ENCODE results near the gene ELOVL4. TPM values are rescaled to one million over a fixed set of nuclear protein-coding genes. Genes with fewer than 3 reads are reported as not detected.

The ELOVL4 gene
- total RNA-seq, 1 experiment from 2014 or later, result 1.3 TPM

DNA sequence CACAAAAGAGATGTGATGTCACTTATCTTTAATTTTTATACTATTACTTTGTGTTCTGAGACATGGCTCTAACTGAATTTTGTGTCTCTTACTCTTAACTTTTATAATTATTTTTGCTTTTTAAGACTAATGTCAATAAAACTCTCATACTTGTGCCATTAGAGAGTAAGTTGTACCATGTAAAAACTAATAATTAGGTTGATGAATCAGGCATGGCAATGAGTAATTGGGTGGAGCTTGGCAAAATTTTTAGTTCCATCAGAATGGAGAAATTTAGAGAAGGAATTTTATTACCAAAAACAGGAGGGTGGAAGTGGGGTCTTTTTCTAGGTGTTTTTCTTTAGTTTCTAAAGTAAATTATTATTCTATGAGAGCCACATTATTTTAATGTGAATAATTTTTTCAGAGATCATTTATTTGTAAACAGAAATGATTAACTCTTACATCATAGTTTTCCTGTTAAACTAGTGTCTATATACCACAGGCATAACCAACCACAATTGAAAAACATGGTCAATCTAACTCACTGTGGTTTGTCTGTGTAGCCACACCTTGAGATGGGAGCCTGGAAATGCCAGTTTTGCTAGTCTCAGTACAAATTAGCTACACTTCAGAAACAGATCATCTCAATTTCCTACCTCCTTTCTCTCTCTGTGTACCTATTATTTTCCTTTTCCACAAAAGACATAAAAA lies 51.8 kb downstream of the ELOVL4 start:
- no peak overlapping the region for H3K27ac ChIP-seq
- no peak for DNase-seq (ENCODE audit: low read depth in 1 of 2, low spot score in 2 of 2)

DNA sequence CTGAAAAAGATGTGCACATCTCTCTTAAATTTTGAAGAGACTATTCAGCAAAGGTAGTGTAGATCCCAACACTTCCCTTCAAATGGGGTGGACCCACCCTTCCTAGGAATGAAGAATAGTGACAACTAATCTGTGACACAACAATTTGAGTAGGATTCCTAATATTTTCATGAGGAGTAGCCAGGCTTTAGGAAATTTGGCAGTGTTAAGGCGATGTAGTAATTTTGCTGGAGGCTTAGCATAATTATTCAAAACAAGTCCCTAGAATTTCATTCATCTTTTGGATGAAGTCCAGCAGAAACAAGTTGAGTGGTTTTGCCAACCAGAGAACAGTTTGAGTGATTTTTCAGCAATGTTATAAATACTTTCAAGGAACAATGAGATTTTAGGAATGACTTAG lies 52.4 kb downstream of the ELOVL4 start:
- Histone ChIP-seq H3K36me3 (no peaks in the 10 kb centered on the region), H3K4me1 (replicated peaks) (no peaks in the 10 kb centered on the region), H3K27me3 (replicated peaks) (no peaks in the 10 kb centered on the region; the same call in 1 of the 2 replicates), H3K9me3 (replicated peaks) (no peaks in the 10 kb centered on the region), H3K4me3 (no peak overlapping the region), H3K27ac (no peak overlapping the region)
- DNase-seq (ENCODE audit: low read depth in 1 of 2, low spot score in 2 of 2), result no peak

More for the DNA sequence above, 51.8 kb downstream of the ELOVL4 start:
- no peak overlapping the region for H3K4me3 ChIP-seq
- H3K27me3 ChIP-seq (replicated peaks), result no peaks in the 10 kb centered on the region; the same call in 1 of the 2 replicates
- no peaks in the 10 kb centered on the region for H3K9me3 ChIP-seq (replicated peaks)
- no peaks in the 10 kb centered on the region for H3K36me3 ChIP-seq
- no peaks in the 10 kb centered on the region for H3K4me1 ChIP-seq (replicated peaks)

DNA sequence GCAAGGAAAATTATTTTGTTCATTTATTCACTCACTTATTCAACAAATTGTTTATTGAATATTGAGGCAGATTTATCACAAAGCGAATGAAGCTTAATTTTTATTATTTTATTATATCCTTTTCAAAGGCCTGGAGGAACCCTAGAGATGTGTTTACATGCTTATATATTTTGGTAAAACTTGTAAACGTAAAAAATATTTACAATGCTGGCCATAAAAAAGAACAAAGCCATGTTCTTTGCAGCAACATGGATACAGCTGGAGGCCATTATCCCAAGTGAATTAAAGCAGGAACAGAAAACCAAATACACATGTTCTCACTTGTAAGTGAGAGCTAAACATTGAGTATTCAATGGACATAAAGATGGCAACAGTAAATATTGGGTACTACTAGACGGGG lies 58.8 kb downstream of the ELOVL4 start:
- no peak overlapping the region for H3K4me3 ChIP-seq
- DNase-seq (ENCODE audit: low read depth in 1 of 2, low spot score in 2 of 2), result no peak
- no peak overlapping the region for H3K27ac ChIP-seq
- no peaks in the 10 kb centered on the region for H3K4me1 ChIP-seq (replicated peaks)
- no peaks in the 10 kb centered on the region for H3K27me3 ChIP-seq (replicated peaks)
- no peaks in the 10 kb centered on the region for H3K36me3 ChIP-seq
- H3K9me3 ChIP-seq (replicated peaks), result no peaks in the 10 kb centered on the region

DNA sequence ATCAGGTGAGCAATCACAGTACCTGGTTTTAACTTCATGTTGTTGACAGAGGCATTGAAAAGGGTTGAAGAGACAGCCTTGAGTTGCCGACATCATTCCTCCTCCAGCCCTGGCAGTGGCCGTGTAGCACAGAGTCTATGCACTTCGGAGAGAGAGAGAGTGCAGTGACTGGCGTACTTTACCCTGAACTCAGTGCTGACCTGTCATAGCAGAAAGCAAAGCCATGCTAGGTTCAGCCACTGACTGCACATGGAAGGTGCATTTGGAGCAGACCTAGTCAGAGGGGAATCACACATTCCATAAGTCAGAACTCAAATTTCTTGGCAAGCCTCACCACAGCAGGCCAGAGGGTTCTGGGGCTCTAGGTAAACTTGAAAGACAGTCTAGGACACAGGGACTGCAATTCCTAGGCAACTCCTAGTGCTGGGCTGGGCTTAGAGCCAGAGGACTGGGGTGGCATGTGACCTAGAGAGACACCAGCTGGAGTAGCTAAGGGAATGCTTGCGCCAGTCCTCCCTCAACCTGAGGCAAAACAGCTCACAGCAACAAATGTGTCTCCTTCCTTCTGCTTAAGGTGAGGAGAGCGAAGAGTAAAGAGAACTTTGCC lies 69.1 kb downstream of the ELOVL4 start:
- H3K9me3 ChIP-seq (replicated peaks), result no peaks in the 10 kb centered on the region; the same call in 1 of the 2 replicates
- DNase-seq (ENCODE audit: low read depth in 1 of 2, low spot score in 2 of 2), result no peak
- H3K4me1 ChIP-seq (replicated peaks), result no peaks in the 10 kb centered on the region
- peaks cover 12% of the 10 kb centered on the region; the same call in 1 of the 2 replicates for H3K27me3 ChIP-seq (replicated peaks)
- no peak overlapping the region for H3K4me3 ChIP-seq
- H3K36me3 ChIP-seq, result no peaks in the 10 kb centered on the region
- H3K27ac ChIP-seq, result no peak overlapping the region

DNA sequence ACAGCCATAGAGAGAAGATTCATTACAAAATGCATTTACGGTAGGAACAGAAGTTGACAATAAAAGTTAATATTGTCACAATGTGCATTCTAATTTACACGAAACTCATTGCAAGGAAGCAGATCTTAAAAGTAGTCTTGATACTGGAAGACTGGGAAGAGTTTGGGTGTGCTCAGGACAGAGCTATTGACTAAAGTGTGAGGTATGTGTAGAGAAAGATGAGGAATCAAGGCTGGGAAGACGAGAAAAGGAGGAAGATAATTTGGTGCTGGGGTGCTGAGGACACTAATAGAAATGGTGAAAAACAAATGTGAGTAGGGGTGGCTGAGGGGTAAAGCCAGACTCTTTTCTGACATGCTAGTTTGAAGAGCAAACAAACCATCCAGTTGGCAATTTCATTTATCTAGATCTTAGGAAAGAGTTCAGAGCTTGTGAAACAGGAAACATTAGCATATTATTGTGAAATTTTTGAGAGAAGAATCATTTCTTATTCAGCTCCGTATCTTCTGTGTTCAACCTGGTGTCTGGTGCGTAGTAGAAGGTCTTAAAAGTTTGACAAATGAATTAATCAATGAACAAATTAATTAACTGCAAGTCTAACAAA lies 72.7 kb downstream of the ELOVL4 start:
- Histone ChIP-seq H3K4me3 (no peak overlapping the region), H3K36me3 (no peaks in the 10 kb centered on the region), H3K9me3 (replicated peaks) (no peaks in the 10 kb centered on the region; the same call in 1 of the 2 replicates), H3K27ac (no peak overlapping the region), H3K4me1 (replicated peaks) (no peaks in the 10 kb centered on the region), H3K27me3 (replicated peaks) (peaks cover 12% of the 10 kb centered on the region; the same call in 1 of the 2 replicates)
- DNase-seq (ENCODE audit: low read depth in 1 of 2, low spot score in 2 of 2), result no peak

DNA sequence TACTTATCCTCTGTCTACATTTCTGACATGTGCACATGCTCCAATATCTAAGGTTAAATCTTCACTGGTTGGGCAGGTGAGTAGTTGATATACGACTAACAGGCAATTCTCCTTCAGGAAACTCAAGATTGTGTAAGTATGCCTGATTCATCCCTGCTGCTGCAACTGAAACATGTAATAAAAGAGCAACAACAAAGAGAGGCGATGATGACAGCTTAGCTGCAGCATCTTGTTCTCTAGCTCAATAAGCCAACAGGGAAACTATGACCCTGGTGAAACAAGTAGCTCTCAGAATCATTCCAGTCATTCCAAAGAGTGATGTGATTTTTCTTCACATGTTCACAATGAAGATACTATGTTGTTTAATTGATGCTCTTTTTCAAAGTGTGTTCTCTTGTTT lies 74.4 kb downstream of the ELOVL4 start:
- H3K27ac ChIP-seq, result no peak overlapping the region

DNA sequence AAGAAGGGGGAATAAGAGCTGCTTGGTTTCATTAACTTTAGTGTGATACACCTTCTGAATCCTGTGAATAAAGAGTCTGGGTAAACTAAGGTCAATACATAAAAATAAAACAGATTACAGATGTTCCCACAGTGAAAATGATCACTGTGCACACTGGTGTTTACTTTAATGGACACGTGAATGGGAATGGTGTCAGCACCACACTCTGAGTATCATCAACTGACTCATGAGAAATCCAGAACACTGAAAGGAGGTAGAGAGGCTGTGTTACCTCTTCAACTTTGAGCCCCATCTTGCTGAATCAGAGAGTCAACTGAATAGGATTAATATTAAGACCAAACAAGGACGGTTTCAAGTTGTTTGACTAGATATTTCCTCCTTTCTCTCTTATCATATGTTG lies 75.0 kb downstream of the ELOVL4 start:
- peaks cover 11% of the 10 kb centered on the region; the same call in 1 of the 2 replicates for H3K27me3 ChIP-seq (replicated peaks)
- H3K4me3 ChIP-seq, result no peak overlapping the region
- no peak for DNase-seq (ENCODE audit: low read depth in 1 of 2, low spot score in 2 of 2)
- H3K9me3 ChIP-seq (replicated peaks), result no peaks in the 10 kb centered on the region; the same call in 1 of the 2 replicates
- no peaks in the 10 kb centered on the region for H3K36me3 ChIP-seq
- H3K4me1 ChIP-seq (replicated peaks), result no peaks in the 10 kb centered on the region; the same call in 1 of the 2 replicates
- no peak overlapping the region for H3K27ac ChIP-seq

More for the DNA sequence above, 74.4 kb downstream of the ELOVL4 start:
- no peaks in the 10 kb centered on the region for H3K36me3 ChIP-seq
- H3K4me1 ChIP-seq (replicated peaks), result no peaks in the 10 kb centered on the region; the same call in 1 of the 2 replicates
- DNase-seq (ENCODE audit: low read depth in 1 of 2, low spot score in 2 of 2), result no peak
- no peaks in the 10 kb centered on the region; the same call in 1 of the 2 replicates for H3K9me3 ChIP-seq (replicated peaks)
- no peak overlapping the region for H3K4me3 ChIP-seq
- peaks cover 12% of the 10 kb centered on the region; the same call in 1 of the 2 replicates for H3K27me3 ChIP-seq (replicated peaks)

DNA sequence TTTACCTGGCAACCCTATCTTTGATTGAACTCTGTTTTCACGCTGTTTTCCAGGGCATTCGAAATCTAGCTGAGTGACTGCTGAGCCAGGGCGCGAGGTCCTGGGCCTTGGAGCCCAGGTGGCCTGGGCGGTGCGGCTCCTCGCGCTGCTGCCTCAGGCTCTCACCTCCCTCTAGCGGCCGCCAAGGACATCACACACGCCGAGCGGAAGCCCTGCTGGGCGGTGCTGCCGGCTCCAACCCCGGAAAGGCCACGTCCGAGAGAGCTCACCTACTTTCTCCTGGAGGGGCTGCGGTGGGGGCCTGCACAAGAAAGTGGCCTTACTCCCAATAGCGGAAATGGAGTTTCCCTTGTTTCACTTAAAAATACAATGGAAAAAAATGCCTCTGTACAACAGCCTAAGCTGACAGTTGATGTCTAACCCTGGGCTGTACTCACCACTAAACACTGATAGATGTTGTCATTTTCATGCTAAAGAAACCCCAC lies 77.7 kb downstream of the ELOVL4 start:
- Histone ChIP-seq H3K4me1 (replicated peaks) (no peaks in the 10 kb centered on the region; the same call in 1 of the 2 replicates), H3K27ac (no peak overlapping the region), H3K27me3 (replicated peaks) (peaks cover 3% of the 10 kb centered on the region; the same call in 1 of the 2 replicates), H3K36me3 (no peaks in the 10 kb centered on the region), H3K9me3 (replicated peaks) (no peaks in the 10 kb centered on the region; the same call in 1 of the 2 replicates), H3K4me3 (no peak overlapping the region)
- DNase-seq (ENCODE audit: low read depth in 1 of 2, low spot score in 2 of 2), result peak; percentile 56 to 75

DNA sequence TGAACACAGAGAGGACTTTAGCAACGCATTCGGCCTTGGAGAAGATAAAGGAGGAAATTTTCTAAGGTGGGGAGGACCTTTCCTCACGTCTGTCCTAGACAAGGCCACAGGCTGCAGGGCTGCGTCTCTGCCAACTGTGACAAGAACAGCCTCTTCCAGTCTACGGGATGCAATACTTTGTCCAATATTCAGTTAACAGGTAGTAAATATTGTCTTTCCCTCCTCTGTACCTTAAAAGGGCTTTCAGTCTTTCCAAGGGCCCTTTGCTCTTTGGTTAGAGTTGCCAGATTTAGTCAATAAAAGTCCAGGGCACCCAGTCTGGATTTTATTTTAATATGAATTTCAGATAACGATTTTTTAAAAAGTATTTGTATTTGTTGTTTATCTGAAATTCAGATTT lies 78.2 kb downstream of the ELOVL4 start:
- no peaks in the 10 kb centered on the region for H3K9me3 ChIP-seq (replicated peaks)
- H3K4me3 ChIP-seq, result no peak overlapping the region
- no peak for DNase-seq (ENCODE audit: low read depth in 1 of 2, low spot score in 2 of 2)
- H3K27ac ChIP-seq, result no peak overlapping the region
- H3K36me3 ChIP-seq, result no peaks in the 10 kb centered on the region
- no peaks in the 10 kb centered on the region for H3K27me3 ChIP-seq (replicated peaks)
- no peaks in the 10 kb centered on the region; the same call in 1 of the 2 replicates for H3K4me1 ChIP-seq (replicated peaks)

DNA sequence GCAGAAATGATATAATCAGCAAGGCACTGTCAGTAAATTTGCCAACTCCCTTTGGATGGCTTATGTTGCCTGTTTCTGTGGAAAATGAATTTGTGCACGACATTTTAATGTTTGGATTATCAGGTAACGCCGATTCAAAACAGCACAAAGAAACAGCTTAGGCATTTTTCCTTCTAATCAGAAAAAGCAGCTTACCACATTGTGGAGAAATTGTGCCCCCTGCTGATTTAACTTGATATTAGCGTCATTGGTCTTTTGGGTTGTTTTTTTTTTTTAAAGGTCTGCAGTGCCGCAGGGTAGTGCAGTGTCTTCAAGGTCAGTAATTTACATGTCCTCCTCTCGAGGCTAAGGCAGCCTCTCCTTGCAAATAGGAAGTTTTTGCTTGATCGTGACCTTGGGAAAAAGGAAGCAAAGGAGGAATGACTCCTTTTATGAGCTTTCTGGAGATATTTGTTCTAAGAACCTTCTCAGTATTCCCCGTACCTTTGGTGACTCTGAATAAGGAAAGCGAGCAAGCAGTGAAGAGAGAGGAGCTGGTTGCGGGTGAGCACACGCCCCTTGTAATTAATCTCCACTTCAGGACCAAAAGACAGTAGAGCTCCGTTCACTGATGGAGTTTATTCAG lies 79.1 kb downstream of the ELOVL4 start:
- Histone ChIP-seq H3K27ac (no peak overlapping the region), H3K9me3 (replicated peaks) (no peaks in the 10 kb centered on the region), H3K27me3 (replicated peaks) (no peaks in the 10 kb centered on the region), H3K4me3 (no peak overlapping the region), H3K4me1 (replicated peaks) (no peaks in the 10 kb centered on the region; the same call in 1 of the 2 replicates), H3K36me3 (no peaks in the 10 kb centered on the region)
- peak in 1 of 2 experiments; percentile 61 for DNase-seq (ENCODE audit: low read depth in 1 of 2, low spot score in 2 of 2)

Other genes with a start within 250 kb of the ELOVL4 start
- gene TTK, start 57.1 kb upstream of the ELOVL4 start, total RNA-seq (2014; rRNA removed; shearing (Covaris generic)), result 82.3 and 112 TPM in 2 replicates
- 15.1 and 27.5 TPM in 2 replicates for gene BCKDHB, start 159.1 kb upstream of the ELOVL4 start, total RNA-seq (2014; rRNA removed; shearing (Covaris generic))